H4 (cell line): Measurements from ENCODE around the gene DISC1. TPM values are rescaled to one million over a fixed set of nuclear protein-coding genes. Genes with fewer than 3 reads are reported as not detected.
"Not testable (repeated sequence)": the region's sequence is repeated elsewhere in the genome, so short reads cannot be mapped to it uniquely, and the experiment has no call there.

Source experiments
- DNase-seq: peaks from one replicate; pipeline ENCODE4 v3.0.0-alpha.2; 2015; ENCODE audit warnings: low spot score
- total RNA-seq: library from RNA; depleted of rRNA; stranded (reverse); fragments of >200 nt; shearing (Covaris generic); gene quantifications from 2 replicates; pipeline ENCODE4 v1.2.3, GENCODE V29; 2014; rRNA removed

Gene DISC1
- 3.4 and 3.8 TPM in 2 replicates for total RNA-seq

DNA sequence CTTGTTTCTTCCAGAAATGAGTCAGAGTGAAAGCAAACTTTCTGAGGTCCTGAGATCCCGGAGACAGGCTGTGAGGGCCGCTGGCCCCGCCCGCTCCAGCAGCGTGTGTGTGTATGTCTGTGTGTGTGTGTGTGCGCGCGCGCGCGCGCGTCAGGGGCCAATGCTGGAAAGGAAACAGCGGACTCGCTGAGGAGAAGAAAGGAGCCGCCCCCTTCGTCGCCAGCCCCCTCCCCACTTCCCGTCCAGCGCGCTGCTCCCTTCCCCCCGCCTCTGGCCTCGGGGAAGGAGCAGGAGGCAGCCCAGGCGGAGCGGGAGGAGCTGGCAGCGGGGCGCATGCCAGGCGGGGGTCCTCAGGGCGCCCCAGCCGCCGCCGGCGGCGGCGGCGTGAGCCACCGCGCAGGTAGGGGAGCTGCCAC, at the start of gene DISC1:
TSS of gene DISC1 (plus strand) at position 256 of the 416 bp plus-strand sequence. CDS start at position 334, 78 bp downstream.
- peak; percentile 84 for DNase-seq

DNA sequence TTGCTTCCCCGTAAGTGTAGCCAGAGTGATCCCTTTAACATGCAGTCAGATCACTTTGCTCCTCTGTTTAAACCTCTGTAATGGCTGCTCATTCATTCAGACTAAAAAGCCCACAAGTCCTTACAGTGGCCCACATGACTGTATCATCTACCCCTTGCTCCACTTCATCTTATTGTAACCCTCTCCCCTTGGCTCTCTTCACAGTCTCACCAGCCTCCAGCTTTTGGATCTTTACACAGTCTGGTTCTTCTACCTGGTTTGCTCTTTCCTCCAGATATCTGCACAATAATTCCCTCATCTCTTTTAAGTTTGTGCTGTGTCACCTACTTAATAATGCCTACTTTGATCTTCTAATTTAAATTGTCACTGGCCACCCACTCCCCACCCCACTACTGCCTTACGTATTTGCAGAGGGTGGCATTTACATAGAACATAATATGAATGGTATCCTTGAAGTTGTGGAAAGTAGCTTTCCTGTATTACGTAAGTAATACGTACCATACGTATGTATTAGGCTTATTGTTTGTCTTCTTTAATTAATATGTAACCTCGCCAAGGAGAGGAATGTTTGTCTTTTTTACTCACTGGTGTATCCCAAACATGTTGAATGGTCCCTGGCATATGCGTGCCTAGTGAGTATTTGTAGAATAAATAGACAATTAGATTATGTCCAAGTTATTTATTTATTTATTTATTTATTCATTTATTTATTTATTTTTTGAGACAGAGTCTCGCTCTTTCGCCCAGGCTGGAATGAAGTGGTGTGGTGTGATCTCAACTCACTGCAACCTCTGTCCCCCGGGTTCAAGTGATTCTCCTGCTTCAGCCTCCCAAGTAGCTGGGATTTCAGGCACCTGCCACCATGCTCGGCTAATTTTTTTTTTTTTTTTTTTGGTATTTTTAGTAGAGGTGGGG, 49.5 kb upstream of the DISC1 start:
- DNase-seq: no peak

DNA sequence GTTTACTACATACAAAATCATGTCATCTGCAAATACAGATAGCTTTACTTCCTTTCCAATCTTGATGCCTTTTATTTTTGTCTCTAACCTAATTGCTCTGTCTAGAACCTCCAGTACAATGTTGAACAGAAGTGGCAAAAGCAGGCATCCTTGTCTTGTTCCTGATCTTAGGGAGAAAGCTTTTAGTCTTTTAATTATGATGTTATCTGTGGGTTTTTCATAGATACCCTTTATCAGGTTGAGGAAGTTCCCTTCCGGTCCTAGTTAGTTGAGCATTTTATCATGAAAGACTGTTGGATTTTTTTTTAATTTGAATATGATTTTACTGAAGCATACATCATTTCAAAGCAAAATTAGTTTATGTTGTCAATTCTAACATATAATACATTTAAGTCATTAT, 45.7 kb upstream of the DISC1 start:
- DNase-seq: no peak

DNA sequence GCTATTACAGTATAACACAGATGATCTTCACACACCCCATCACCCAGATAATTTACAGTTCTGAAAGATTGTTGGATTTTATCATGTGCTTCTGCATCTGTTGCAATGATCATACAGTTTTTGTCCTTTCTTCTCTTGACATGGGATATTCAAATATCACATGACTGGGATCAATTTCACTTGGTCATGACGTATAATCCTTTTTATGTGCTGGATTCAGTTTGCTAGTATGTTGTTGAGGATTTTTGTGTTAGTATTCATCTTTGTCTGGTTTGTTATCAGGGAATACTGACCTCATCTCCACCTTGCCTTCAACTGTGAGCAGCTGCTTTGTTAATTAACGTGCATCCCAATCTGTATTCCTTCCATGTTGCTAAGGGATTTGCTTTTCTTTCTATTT, 44.7 kb upstream of the DISC1 start:
- DNase-seq: no peak

DNA sequence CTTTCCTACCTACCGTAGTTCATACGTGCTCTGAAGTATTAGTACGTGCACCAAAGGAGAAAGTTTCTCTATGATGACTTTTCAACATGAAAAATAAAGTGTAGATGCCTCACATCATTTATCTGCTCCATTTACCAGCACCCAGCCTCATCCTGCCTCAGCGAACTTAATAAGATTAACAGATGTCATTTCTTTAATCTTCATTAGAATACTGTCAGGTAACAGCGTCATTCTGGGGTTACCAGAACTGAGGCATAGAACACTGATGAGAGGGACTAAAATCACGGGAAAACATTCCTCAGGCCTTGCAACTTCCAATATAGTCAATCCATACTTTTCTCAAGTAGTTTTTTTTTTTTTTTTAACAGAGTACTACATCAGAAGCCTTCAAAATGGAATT, 43.2 kb upstream of the DISC1 start:
- no peak for DNase-seq

DNA sequence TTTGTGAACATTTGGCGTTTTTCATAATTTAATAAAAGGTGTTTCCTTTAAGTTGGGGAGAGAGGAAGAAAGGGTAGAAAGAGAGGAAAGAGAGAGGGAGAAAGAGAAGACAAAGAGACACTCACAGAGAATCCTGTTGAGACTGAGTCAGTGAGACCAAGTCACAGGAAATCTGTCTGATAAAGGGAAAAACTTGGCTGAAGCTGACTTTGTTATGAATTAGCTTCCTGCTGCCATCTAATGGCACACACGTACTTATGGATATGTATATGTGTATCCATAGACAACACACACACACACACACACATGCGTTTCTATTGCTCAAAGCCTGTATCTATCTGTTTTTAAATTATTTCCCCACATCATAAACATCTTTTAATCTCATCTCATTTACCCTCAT, 42.5 kb upstream of the DISC1 start:
- DNase-seq: peak; percentile 37

DNA sequence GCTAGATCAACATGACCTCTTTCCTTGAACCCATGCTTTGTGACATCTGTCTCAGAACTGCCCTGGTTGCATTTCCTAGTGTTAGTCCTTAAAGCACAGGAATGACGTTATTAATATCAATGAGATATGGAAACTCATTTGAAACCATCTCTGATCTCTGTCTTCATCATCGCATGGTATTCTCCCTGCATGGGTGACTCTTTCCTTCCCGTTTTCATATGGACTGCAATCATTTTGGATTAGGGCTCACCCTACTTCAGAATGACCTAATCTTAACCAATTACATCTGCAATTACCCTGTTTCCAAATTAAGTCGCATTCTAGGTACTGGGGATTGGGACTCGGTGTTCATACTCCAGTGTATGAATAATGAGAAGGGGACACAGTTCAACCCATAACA, 41.7 kb upstream of the DISC1 start:
- no peak for DNase-seq

DNA sequence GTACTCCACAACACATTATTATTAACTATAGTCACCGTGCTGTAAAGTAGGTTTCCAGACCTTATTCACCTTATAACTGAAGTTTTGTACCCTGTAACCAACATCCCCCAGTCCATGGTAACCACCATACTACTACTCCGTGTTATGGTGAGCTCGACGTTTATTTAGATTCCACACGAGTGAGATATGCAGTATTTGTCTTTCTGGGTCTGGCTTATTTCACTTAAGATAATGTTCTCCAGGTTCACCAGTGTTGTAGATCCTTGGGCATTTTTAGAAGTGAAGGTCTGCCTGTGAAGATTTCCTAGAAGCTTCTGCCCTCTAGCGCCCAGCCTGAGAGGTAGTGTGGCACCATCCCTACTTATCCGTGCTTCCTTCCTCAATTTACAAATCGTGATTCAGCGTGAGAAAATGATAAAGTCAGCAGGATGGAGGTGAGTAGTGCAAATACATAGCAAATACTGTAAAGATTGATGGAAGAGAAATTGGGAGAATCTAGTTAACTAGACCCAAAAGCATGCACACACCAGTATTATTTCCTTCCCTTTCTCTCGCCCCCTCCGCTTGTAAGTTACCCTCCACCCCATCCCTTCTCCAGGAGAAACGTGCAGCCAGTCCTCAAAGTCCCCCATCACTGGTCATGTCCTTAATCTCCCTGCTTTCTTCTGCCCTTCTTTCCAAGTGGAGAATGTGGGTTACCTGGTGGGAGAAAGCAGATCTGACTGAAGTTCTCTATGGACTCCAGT, 36.0 kb upstream of the DISC1 start:
- peak; percentile 46 for DNase-seq

DNA sequence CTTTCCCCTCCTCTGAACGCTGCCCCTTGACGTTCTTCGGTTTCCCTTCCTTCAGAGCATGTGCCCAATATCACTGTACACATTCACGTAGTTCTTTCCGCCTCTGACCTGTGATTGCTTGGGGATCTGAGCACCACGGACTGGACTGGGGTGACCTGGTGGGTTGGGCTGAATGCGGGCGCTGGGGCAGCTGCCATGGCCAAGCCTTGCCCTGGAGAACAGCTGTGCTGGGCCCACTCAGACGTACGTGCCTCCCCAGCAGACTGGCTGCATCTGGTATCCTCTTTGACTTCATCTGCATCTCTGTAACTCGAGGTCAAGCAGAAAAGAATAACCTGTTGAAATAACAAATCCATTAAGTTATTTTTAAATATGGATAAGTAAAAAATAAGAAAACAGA, 35.1 kb upstream of the DISC1 start:
- no peak for DNase-seq

DNA sequence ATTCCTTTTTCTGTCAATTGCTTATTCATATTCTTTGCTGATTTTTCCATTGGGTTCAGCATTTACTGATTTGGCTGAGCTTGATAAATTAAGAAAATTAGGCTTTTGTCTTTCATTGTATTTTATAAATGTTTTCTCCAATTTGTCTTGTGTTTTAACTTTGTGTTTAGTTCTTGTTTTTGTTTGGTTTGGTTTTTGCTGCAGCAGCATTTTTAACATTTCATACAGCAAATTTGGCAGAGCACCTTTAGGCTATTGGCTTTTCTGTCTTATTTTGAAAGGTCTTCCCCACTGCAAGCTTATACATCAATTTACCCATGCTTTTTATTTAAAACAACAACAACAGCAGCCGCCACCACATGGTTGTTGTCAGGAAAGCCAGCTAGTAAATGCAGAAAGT, 33.8 kb upstream of the DISC1 start:
- no peak for DNase-seq

DNA sequence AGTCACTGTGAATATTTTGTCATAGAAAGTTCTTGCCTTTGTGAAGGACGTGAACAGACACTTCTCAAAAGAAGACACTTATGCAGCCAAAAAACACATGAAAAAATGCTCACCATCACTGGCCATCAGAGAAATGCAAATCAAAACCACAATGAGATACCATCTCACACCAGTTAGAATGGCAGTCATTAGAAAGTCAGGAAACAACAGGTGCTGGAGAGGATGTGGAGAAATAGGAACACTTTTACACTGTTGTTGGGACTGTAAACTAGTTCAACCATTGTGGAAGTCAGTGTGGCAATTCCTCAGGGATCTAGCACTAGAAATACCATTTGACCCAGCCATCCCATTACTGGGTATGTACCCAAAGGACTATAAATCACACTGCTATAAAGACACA, 33.3 kb upstream of the DISC1 start:
- not testable (repeated sequence) for DNase-seq

DNA sequence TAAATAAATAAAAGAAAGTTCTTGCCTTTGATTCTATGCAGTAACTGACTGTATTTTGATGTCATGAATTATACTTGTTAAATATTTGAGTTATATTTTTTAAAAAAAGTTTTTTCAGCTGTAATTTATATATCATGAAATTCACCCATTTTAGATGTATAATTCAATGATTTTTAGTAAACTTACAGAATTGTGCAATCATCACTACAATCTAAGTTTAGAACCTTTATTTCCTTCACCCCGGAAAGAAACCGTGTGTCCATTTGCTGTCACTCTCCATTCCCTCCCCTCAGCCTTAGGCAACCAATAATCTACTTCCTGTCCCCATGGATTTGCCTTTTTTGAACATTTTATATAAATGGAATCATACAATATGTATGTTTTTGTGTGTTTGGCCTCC, 32.5 kb upstream of the DISC1 start:
- DNase-seq: no peak

DNA sequence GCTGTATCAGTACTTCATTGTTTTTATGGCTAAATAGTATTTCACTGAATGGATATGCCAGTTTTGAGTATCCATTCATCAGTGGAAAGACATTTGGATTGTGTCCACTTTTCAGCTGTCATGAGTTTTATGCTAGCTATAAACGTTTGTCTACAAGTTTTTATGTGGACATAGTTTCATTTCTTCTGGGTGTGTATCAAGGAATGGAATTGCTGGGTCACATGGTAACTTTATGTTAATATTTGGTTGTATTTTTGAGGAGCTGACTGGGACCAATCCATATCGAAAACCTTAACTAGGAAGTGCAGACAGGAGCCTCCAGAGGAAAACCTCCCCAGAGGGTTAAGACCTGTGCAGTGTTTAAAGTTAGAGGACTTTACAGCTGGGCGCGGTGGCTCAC, 31.8 kb upstream of the DISC1 start:
- DNase-seq: no peak

DNA sequence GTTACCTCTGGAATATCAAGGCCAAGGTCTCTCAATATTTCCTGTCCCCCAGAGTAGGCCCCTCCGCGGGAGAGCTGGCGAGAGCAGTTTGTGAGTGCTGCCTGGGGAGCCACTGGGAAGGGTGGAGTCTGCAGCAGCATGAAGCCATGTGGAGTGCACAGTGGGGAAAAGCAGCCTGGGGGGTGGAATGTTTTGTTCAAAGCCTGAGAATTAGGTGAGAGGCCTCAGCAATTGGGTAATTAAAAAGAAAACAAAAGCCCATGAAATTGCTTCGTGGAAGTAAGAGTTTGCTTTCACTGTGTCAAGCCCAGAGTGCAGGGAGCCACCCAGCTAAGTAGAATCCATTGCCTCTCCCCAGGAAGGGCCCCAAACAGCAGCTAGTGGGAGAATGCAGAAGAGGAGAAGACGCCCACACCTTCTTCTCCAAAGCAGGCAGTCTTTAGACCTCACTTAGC, 30.2 kb upstream of the DISC1 start:
- no peak for DNase-seq

DNA sequence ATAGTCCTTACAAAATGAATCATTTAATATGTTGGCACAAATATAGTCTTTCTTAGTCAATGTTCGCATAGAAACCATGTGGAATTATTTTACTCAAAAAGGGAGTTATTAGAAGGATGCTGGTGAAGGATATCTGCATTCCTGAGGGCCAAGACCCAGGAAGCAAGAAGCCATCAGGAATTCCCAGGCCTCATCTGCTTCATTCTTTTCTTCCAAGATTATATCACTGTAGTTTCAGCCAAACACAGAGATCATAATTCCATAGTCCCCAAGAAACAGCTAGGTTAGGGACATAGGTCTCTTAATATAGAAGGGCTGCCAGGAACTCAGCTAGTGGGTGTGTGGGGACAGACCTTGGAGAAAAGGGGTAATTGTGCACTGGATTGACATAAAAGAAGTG, 28.6 kb upstream of the DISC1 start:
- DNase-seq: no peak

DNA sequence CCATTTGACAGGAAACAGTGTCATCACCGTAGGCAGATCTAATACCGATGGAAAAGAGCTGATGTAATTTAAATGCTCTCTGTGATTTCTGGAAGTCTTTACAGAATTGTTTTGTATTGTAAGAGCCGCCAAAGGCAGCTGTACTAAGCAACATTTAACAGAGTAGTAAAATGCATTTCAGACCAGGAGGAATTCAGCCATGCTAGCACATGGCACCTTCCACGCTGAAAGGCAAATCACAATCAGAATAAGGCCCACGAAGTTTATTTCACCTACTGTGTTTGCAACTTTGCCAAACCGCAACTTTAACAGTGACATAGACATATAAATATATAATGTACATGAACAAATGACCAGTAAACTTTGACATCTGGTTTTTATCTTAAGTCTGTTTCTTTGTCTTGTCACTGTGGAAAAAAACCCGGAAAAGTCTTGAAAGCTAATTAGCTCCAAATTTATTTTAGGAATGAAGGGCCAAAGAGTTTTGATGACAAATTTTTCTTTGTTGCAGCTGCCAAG, 26.1 kb upstream of the DISC1 start:
- DNase-seq: peak; percentile 36

DNA sequence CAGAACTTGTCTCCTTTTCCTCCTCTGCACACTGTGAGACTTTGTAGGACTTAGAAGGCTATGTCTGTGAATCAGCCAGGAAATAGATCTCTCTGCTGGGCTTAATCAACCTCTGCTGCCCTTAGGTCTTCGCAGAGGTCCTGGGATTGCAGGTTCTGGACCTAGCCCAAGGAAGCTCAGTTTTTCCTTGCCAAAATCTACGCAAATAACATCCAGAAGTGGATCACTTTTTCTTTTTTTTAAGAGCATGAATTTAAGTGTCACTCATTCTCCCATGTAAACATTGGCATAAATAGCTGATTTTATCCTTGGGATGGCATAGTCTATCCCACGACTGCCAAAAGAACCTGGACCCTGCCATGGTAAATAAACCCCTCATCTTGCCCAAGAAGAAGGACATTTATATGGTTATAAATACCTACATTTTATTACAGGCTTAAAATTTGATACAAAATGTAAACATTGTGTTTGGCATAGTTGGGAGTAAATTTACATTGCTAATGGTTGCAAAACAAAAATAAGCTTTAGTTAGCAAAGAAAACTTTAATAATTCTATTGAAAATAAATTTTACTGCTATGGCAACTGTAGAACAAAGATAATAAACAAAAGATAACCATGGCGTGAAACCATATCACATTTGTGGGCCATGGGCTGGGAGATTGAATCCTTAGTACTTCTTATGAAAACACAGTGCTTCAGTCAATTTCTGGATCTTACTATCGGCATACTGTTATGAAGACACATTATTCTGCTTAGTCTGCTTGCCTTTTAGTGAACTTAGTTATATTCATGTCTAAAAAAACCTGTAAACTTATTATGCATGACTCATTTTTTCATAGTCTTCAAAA, 24.5 kb upstream of the DISC1 start:
- no peak for DNase-seq

DNA sequence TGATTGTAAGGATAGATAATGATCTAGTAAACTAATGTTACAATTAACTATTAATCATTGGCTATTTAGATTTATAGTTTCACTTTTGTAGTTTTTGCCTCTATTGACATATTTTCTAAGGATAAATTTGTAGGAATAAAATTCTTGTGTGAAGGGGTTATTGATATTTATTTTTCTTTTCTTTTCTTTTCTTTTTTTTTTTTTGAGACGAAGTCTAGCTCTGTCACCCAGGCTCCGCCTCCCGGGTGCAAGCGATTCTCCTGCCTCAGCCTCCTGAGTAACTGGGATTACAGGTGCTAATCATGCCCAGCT, 24.0 kb upstream of the DISC1 start:
- DNase-seq: no peak

DNA sequence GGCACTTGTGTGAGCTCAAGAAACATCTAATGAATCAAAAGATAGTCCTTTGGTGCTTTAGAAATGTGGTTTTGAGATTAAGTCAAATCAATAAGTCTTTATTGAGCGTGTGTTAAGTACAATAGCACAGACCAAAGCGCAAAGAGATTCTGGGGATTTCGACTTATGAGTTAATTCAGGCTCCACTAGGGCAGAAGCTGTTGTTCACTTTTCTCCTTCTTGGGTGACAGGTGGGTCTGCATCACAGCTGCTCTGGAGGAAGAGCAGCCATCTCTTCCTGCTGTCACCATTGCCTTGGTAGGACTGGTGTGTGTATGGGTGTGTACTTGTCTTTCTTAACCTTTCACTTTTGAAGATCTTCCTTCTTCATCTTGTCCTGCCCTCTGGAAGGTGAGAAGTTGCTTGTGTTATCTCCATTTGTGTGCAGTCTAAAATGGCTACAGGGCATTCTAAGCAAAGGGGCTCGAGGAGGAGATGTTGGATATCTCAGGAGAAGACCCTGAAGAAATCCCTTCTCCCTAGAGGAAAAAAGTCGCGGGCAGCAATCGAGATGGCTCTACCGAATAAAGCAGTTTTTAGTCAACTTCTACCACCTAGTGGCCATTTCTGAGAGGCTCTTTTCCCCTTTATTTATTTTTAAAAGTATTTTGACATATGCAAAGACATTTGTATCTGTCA, 22.9 kb upstream of the DISC1 start:
- peak; percentile 34 for DNase-seq

DNA sequence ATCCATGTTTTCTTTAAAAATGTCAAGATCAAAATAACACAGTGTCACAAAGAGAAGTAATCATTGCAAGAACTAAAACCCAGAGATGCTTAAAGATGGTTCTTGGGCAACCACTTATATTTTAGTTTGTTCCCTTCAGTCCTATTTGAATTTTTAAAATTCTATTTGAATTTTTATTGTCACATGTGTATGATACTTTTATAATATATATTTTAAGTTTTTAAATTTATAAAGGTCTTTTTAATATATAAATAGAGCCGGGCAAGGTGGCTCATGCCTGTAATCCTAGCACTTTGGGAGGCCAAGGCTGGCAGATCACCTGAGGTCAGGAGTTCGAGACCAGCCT, 22.3 kb upstream of the DISC1 start:
- DNase-seq: no peak
